SK-N-MC (cell line): Measurements from ENCODE around the gene PSMG4.
"Not testable (repeated sequence)": the region's sequence is repeated elsewhere in the genome, so short reads cannot be mapped to it uniquely, and the experiment has no call there.

Experiments used
- DNase-seq: peaks from one replicate; pipeline ENCODE4 v3.0.0-alpha.2; 2011; ENCODE audit warnings: low read depth, low spot score
- H3K27ac ChIP-seq: fragments of 200-600 bp; sonication (generic); 2 replicates; pipeline ENCODE4 v1.5.1; 2016; ENCODE audit warnings: mixed run types
- H3K36me3 ChIP-seq: fragments of 200-600 bp; sonication (generic); 2 replicates; pipeline ENCODE4 v1.6.1; 2017; ENCODE audit warnings: antibody characterized with exemption, low read length, mixed read lengths; ENCODE audit not compliant: insufficient read depth
- H3K4me3 ChIP-seq: fragments of 200-600 bp; sonication (generic); 2 replicates; pipeline ENCODE4 v1.5.1; 2016
- H3K9ac ChIP-seq: fragments of 200-600 bp; sonication (generic); 2 replicates; pipeline ENCODE4 v1.8.0; 2017; ENCODE audit warnings: mixed run types, mixed read lengths; ENCODE audit not compliant: insufficient read length
- H3K9me3 ChIP-seq: fragments of 200-600 bp; sonication (generic); 2 replicates; pipeline ENCODE4 v1.6.1; 2017; ENCODE audit warnings: low read depth, mild to moderate bottlenecking, antibody characterized with exemption, low read length, moderate library complexity, mixed read lengths
- EZH2 ChIP-seq: fragments of 200-600 bp; sonication (generic); IDR thresholded peaks from one replicate; pipeline ENCODE4 v1.6.1; 2017; ENCODE audit warnings: antibody characterized with exemption
- FOXP2 ChIP-seq: optimal IDR thresholded peaks from 2 replicates; pipeline ENCODE3; 2011; ENCODE audit warnings: mild to moderate bottlenecking, moderate library complexity; ENCODE audit not compliant: insufficient read depth; ENCODE audit errors: extremely low read length, control extremely low read depth
- POLR2AphosphoS5 ChIP-seq: IDR thresholded peaks from 2 replicates; pipeline ENCODE4 v1.6.1; 2012; ENCODE audit warnings: mild to moderate bottlenecking, low read depth, low read length, borderline replicate concordance

Gene PSMG4

DNA sequence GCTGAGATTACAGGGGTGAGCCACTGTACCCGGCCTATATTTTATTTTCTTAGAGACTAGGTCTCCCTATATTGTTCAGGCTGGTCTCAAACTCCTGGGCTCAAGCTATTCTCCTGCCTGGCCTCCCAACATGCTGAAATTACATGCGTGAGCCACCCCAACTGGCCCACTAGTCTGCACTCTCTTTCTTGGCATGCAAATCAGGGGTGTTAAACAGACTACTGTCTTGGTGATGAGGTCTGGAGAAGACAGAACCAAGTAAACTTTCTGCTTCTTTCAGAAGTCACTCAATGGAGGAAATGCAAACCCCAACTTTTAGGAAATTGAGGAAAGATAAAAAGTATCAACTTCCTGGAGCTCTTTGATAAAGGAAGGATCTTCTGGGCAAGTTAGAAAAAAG lies 23.3 kb upstream of the PSMG4 start:
- Histone ChIP-seq H3K36me3 (no peaks in the 10 kb centered on the region), H3K9ac (no peak overlapping the region), H3K4me3 (no peak overlapping the region), H3K27ac (no peak overlapping the region), H3K9me3 (no peaks in the 10 kb centered on the region)
- no peak for TF ChIP-seq POLR2AphosphoS5
- TF ChIP-seq EZH2: no peak
- no peak for TF ChIP-seq FOXP2
- no peak for DNase-seq

GRCh38 chr6:3236005-3236404 lies 22.7 kb upstream of the PSMG4 start:
- Histone ChIP-seq H3K9me3 (no peaks in the 10 kb centered on the region), H3K9ac (no peak overlapping the region), H3K36me3 (no peaks in the 10 kb centered on the region), H3K4me3 (no peak overlapping the region), H3K27ac (no peak overlapping the region)
- no peak for TF ChIP-seq POLR2AphosphoS5
- TF ChIP-seq FOXP2: no peak
- TF ChIP-seq EZH2: no peak
- no peak for DNase-seq

DNA sequence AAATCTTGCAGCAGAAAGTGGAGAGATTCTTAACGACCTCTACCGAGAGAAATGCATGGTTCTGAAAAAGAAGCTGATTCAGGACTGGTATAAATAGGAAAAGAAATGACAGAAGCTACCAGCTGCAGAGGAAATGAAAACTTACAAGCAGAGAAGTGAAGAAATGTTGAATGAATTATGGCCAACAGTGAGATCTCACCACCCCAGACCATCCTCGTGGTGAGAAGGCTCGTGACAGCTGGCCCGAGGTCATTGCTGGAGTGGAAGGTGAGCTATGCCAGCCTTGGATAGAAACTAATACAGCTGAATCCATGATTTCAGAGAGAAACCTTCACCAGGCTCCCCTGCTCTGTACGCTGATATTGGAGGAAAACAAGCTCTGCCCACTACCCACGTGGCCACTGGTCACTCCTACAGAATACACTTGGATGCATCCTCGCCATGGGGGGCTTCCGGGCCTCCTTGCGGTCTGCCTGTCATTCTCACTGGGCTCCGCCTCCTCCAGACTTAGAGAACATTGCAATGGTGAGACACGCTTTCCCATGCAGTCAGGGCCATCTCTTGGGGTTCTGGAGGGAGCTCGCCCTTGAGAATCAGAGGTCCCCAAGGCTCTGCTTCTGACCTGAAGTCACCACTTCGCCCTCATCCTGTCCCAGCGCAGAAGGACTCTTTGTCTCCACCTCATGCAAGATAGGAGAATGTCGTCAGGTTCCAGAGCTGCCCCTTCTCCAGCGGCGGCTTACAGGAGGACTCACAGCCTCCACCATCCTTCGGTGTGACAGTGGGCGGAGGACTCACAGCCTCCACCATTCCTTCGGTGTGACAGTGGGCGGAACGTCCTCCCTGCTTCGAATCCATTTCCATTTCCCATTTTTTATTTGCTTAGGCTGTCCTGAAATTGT lies 20.7 kb upstream of the PSMG4 start:
- H3K27ac ChIP-seq: no peak overlapping the region
- H3K4me3 ChIP-seq: no peak overlapping the region
- no peak for DNase-seq
- TF ChIP-seq EZH2 (no peak), POLR2AphosphoS5 (no peak), FOXP2 (no peak)
- no peaks in the 10 kb centered on the region for H3K9me3 ChIP-seq
- H3K9ac ChIP-seq: no peak overlapping the region
- H3K36me3 ChIP-seq: no peaks in the 10 kb centered on the region

GRCh38 chr6:3239110-3239830 lies 19.5 kb upstream of the PSMG4 start:
- no peaks in the 10 kb centered on the region for H3K36me3 ChIP-seq
- TF ChIP-seq EZH2 (no peak), POLR2AphosphoS5 (no peak), FOXP2 (no peak)
- no peak for DNase-seq
- no peaks in the 10 kb centered on the region for H3K9me3 ChIP-seq
- H3K27ac ChIP-seq: no peak overlapping the region
- H3K9ac ChIP-seq: no peak overlapping the region
- H3K4me3 ChIP-seq: no peak overlapping the region

GRCh38 chr6:3240595-3240994 lies 18.2 kb upstream of the PSMG4 start:
- no peak overlapping the region for H3K27ac ChIP-seq
- DNase-seq: no peak
- H3K9me3 ChIP-seq: no peaks in the 10 kb centered on the region
- H3K9ac ChIP-seq: no peak overlapping the region
- H3K4me3 ChIP-seq: no peak overlapping the region
- no peaks in the 10 kb centered on the region for H3K36me3 ChIP-seq
- TF ChIP-seq FOXP2 (no peak), EZH2 (no peak), POLR2AphosphoS5 (no peak)

DNA sequence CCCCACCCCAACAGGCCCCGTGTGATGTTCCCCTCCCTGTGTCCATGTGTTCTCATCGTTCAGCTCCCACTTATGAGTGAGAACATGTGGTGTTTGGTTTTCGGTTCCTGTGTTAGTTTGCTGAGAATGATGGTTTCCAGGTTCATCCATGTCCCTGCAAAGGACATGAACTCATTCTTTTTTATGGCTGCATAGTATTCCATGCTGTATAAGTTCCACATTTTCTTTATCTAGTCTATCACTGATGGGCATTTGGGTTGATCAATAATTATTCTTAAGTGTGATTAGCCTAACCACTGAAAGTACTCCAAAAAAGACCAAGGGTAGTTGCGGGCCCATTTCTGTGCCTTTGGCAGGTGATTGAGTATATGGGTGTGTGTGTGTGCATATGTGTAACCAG lies 17.0 kb upstream of the PSMG4 start:
- H3K4me3 ChIP-seq, H3K27ac ChIP-seq, H3K36me3 ChIP-seq, H3K9me3 ChIP-seq, DNase-seq, H3K9ac ChIP-seq: not testable (repeated sequence)

DNA sequence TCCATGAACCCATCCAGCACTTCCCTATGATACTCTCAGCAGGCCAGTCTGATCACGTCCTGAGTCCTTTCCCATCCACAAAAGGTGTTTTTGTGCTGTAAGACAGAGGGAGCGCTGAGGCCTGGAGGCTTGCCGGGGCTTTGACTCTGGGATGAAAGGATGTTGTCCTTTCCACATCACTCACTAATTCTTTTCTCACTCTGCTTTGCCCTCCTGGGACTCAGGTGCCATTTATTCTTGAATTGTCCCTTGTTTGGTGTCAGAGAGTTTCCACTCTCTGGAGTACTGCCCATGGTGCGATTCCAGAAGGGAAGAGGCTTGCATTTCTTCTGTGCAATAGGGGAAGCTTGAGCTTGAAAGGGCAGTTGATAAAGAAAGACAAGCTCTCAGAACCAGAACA lies 16.0 kb upstream of the PSMG4 start:
- TF ChIP-seq POLR2AphosphoS5 (no peak), FOXP2 (no peak), EZH2 (no peak)
- H3K9ac ChIP-seq: no peak overlapping the region
- no peaks in the 10 kb centered on the region for H3K36me3 ChIP-seq
- no peak for DNase-seq
- H3K9me3 ChIP-seq: no peaks in the 10 kb centered on the region
- no peak overlapping the region for H3K27ac ChIP-seq
- H3K4me3 ChIP-seq: no peak overlapping the region

GRCh38 chr6:3244003-3244831 lies 14.5 kb upstream of the PSMG4 start:
- TF ChIP-seq POLR2AphosphoS5: no peak
- no peak for TF ChIP-seq EZH2
- no peak for TF ChIP-seq FOXP2
- Histone ChIP-seq H3K4me3 (no peak overlapping the region), H3K27ac (no peak overlapping the region), H3K9ac (no peak overlapping the region), H3K36me3 (no peaks in the 10 kb centered on the region), H3K9me3 (no peaks in the 10 kb centered on the region)
- DNase-seq: no peak

GRCh38 chr6:3244832-3245161 lies 13.9 kb upstream of the PSMG4 start:
- not testable (repeated sequence) for H3K9ac ChIP-seq, H3K36me3 ChIP-seq, H3K27ac ChIP-seq, H3K4me3 ChIP-seq, DNase-seq, H3K9me3 ChIP-seq
